GM12865 (cell line): ENCODE measurements around the gene SLAIN1.

Source experiments
- DNase-seq: peaks from one replicate; pipeline ENCODE4 v3.0.0; 2010; ENCODE audit warnings: low read depth
- H3K4me3 ChIP-seq: 2 replicates; pipeline ENCODE4 v1.5.1; 2011; ENCODE audit warnings: mild to moderate bottlenecking, low read depth, low read length, control low read depth
- TF ChIP-seq, protein P1 (sequence below): IDR thresholded peaks from 2 replicates; pipeline ENCODE4 v1.5.1; 2011; ENCODE audit warnings: low read length, control low read depth, low read depth, inconsistent platforms; ENCODE audit not compliant: insufficient read depth; ENCODE audit errors: missing control alignments

SLAIN1 gene

DNA sequence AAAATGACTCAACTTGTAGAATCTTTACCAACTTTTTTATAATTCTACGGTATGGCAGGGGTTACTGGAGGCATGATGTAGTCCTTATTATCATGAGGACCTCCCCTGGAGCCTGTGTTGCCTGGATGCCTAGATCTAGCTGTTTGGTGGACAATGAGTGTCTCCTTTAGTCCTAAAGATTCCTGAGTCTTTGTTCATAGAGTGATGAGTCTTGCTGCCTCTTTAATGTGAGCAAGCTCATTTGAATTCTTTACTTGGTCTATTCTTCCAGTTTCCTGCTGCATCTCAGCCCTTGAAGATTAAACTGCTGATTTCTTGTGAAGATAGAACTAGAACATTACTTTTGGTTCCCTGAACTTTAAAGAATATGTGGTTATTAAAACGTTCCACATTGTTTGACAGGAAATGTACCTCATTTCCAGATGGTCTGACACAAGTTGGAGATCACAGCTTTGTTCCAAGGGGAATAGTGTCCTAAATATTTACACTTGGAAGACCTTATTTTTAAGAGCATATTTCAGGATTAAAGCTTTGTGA lies 51.9 kb downstream of the SLAIN1 start:
- no peak overlapping the region for H3K4me3 ChIP-seq
- TF ChIP-seq, protein P1, sequence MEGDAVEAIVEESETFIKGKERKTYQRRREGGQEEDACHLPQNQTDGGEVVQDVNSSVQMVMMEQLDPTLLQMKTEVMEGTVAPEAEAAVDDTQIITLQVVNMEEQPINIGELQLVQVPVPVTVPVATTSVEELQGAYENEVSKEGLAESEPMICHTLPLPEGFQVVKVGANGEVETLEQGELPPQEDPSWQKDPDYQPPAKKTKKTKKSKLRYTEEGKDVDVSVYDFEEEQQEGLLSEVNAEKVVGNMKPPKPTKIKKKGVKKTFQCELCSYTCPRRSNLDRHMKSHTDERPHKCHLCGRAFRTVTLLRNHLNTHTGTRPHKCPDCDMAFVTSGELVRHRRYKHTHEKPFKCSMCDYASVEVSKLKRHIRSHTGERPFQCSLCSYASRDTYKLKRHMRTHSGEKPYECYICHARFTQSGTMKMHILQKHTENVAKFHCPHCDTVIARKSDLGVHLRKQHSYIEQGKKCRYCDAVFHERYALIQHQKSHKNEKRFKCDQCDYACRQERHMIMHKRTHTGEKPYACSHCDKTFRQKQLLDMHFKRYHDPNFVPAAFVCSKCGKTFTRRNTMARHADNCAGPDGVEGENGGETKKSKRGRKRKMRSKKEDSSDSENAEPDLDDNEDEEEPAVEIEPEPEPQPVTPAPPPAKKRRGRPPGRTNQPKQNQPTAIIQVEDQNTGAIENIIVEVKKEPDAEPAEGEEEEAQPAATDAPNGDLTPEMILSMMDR, result no peak
- no peak for DNase-seq

DNA sequence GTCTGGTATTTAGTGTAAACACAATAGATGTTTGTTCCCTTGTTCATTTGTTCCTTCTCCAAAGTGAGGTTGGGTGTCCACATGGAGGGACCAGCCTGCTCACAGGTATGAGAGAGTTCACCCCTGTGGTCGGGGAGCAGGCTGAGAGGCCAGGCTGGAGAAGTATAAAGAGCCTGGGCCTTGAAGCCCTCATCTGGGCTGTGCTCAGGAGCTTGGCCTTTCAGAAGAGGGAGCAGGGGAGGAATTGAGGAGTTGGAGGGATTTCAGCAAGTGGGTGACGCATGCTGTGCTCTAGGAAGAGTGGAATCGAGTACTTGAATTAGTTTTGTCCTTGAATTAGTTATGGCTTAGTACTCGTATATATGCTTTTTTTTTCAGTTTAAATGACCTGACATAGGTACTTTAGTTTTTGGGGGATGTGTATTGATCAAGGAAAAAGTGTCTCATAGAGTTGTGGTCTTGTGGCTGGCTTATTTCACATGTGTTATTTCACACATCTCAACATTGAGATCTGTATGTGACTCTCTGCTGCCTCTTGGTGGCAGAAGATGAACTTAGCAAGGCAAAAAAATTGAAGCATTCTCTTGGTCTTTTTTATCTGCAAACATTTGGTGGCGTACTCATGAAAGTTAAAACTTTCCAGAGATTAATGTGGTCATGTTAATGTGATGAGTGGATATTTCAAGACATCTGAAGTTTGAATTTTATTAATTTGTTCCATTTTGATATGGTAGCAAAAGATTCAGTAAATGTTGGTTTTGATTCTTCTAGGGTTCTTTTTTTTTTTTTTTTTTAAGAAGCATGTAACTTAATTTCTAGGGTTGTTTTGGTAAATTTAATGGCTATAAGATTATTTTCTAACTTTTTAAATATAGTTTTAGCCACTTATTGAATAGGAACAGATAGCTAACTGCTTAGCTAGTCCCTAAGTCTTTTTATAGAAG lies 54.3 kb downstream of the SLAIN1 start:
- peak; percentile 77 for DNase-seq

DNA sequence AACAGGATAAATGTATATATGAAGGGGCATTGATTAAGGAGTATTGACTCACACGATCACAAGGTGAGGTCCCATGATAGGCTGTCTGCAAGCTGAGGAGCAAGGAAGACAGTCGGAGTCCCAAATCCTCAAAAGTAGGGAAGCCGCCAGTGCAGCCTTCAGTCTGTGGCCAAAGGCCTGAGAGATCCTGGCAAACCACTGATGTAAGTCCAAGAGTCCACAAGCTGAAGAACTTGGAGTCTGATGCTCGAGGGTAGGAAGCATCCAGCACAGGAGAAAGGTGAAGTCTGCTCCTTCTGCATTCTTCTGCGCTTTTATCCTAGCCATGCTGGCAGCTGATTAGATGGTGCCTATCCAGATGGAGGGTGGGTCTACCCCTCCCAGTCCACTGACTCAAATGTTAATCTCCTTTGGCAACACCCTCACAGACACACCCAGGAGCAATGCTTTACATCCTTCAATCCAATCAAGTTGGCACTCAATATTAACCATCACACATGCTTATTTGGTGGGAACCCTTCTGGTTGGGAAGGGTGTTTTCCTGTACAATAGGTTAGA lies 55.1 kb downstream of the SLAIN1 start:
- DNase-seq, result no peak
- TF ChIP-seq, protein P1, result no peak
- no peak overlapping the region for H3K4me3 ChIP-seq

More for the DNA sequence above, 54.3 kb downstream of the SLAIN1 start:
- TF ChIP-seq, protein P1, result peak; percentile 82
- no peak overlapping the region for H3K4me3 ChIP-seq

DNA sequence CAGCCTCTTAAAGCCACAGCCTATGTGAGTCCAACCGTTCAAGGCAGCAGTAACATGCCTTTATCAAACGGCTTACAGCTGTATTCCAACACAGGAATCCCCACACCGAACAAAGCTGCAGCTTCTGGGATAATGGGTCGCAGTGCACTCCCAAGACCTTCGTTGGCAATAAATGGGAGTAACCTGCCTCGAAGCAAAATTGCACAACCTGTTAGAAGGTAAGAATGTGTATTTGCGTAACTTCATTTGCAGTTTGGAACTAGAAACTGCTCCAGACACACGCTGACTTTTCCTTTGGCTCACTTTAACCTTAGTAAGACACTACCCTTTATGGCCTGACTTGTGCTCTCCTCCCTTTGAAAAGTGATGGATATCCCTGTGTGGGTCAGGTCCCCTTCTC lies 63.4 kb downstream of the SLAIN1 start:
- TF ChIP-seq, protein P1, result no peak
- H3K4me3 ChIP-seq, result no peak overlapping the region
- DNase-seq, result no peak

DNA sequence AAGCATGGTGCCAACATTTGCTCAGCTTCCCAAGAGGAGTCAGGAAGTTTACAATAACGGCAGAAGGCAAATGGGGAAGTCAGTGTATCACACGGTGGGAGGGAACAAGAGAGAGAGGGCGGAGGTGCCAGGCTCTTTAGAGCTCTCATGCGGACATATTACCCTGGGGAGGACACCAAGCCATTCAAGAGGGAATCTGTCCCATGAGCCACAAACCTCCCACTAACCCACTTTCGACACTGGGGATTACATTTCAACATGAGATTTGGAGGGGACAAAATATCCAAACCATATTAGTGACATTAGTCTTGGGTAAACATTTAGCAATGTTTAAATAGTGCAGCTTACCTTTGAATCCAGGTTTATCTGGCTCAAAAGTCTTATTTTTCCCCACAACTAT lies 69.9 kb downstream of the SLAIN1 start:
- DNase-seq, result no peak

DNA sequence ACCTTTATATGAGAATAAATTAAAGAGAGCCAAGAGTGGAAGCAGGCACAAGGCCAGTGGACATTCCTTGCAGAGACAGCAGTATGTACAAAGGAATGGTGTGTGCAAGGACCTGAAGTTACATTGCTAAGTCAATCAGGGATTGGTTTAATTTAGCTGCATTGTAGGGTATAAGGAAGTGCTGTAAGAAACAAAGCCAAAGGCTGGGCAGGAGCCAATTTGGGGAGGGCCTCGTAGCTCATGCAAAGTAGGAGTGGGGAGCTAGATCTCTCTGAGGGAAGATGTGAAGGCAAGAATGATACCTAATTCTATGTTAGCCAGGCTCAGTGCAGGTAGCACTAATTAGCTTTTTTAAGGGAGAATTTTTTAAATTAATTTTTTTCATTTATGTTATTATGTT lies 76.7 kb downstream of the SLAIN1 start:
- no peak for DNase-seq
- H3K4me3 ChIP-seq, result no peak overlapping the region
- TF ChIP-seq, protein P1, result no peak

More for the DNA sequence above, 69.9 kb downstream of the SLAIN1 start:
- TF ChIP-seq, protein P1, result no peak
- H3K4me3 ChIP-seq, result no peak overlapping the region

DNA sequence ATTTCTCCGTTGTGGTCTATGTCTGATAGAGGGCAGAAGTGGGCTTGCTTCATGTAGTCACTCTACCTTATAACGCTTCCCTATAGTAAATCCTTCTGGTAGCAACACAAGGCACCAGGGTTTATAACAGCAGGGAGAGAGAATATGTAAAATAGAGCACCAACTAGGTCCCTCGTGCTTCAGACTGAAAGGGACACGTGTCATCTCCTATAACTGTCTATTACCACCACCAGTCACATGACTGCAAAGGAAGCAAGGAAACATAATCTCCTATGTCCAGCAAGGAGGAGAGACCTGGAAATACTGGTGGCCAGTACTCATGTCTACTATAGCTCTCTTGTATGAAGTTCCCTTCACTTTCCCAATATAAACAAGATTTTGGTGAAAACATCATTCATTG lies 79.2 kb downstream of the SLAIN1 start:
- TF ChIP-seq, protein P1, result no peak
- no peak overlapping the region for H3K4me3 ChIP-seq
- no peak for DNase-seq
